Nephron (organoid): ENCODE data around the gene NBR1.
A peak's percentile ranks its signal among the peaks of the same experiment; 100 is the strongest.
"Not testable (repeated sequence)": the region's sequence is repeated elsewhere in the genome, so short reads cannot be mapped to it uniquely, and the experiment has no call there.

Experiments used
- H3K27ac Mint-ChIP-seq, 3 experiments: 2 replicates each; pipeline ENCODE4 v1.8.0; 2020; ENCODE audit warnings: mixed read lengths in 3 of 3, mild to moderate bottlenecking in 2 of 3, moderate library complexity in 1 of 3
- H3K27me3 Mint-ChIP-seq: 2 replicates; pipeline ENCODE4 v1.8.0; 2021; ENCODE audit warnings: low read depth, mild to moderate bottlenecking, moderate library complexity, mixed read lengths
- H3K36me3 Mint-ChIP-seq: 2 replicates; pipeline ENCODE4 v1.8.0; 2020; ENCODE audit warnings: low read depth, mixed read lengths
- H3K4me1 Mint-ChIP-seq: 2 replicates; pipeline ENCODE4 v1.8.0; 2020; ENCODE audit warnings: mixed read lengths
- H3K4me3 Mint-ChIP-seq, 3 experiments: 2 replicates each; pipeline ENCODE4 v1.8.0; 2020; ENCODE audit warnings: mild to moderate bottlenecking in 3 of 3, mixed read lengths in 3 of 3, moderate library complexity in 2 of 3
- H3K9me3 Mint-ChIP-seq: 2 replicates; pipeline ENCODE4 v1.8.0; 2020; ENCODE audit warnings: mixed read lengths
- CTCF ChIP-seq, 3 experiments: fragments of 200-600 bp; sonication (generic); IDR thresholded peaks; one replicate each; pipeline ENCODE4 v1.5.0; 2021; ENCODE audit warnings: antibody characterized with exemption in 3 of 3; ENCODE audit not compliant: unreplicated experiment in 3 of 3

NBR1 gene

GRCh38 chr17:43175213-43176118 lies 4.5 kb downstream of the NBR1 start:
- Mint-ChIP-seq H3K9me3 (no peaks in the 10 kb centered on the region), H3K27me3 (no peaks in the 10 kb centered on the region), H3K4me3 (peak overlapping the region in 1 of 3 experiments; percentile 50), H3K36me3 (peaks cover 38% of the 10 kb centered on the region), H3K4me1 (peaks cover 41% of the 10 kb centered on the region), H3K27ac (peak overlapping the region; percentile 70 to 95 (median 80))
- TF ChIP-seq CTCF (IDR thresholded peaks at IDR 0.05; ENCODE audit: unreplicated experiment in 3 of 3): no peak

DNA sequence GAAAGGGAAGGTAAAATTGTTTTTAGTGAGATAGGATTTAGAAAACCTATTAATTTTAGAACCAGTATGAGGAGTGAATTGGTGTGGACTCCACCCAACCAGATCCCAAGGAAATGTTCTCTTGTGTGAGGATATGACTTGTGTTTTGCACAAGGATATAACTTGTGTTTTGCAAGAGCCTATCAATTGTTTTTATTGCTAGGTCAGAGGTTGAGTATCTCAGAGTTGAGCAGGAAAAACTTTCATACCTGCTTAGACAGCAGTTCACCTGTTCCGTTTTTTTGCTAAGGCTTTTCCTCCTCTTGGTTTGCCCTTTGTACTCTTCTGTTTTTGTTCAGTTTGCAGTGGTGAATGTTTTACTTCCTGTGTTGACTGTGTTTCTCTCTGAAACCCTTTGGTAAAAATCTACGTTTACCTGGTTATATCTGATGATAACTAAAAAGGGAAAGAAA lies 5.1 kb downstream of the NBR1 start:
- Mint-ChIP-seq H3K9me3 (no peaks in the 10 kb centered on the region), H3K27ac (peak overlapping the region; percentile 70 to 95 (median 80)), H3K27me3 (no peaks in the 10 kb centered on the region), H3K4me3 (peak overlapping the region; percentile 17 to 39 (median 29)), H3K4me1 (peaks cover 41% of the 10 kb centered on the region), H3K36me3 (peaks cover 41% of the 10 kb centered on the region)
- no peak for TF ChIP-seq CTCF (IDR thresholded peaks at IDR 0.05; ENCODE audit: unreplicated experiment in 3 of 3)

GRCh38 chr17:43183921-43184320 lies 12.9 kb downstream of the NBR1 start:
- H3K27ac Mint-ChIP-seq: no peak overlapping the region
- no peaks in the 10 kb centered on the region for H3K9me3 Mint-ChIP-seq
- peaks cover 45% of the 10 kb centered on the region for H3K36me3 Mint-ChIP-seq
- H3K4me3 Mint-ChIP-seq: no peak overlapping the region
- no peaks in the 10 kb centered on the region for H3K27me3 Mint-ChIP-seq
- no peaks in the 10 kb centered on the region for H3K4me1 Mint-ChIP-seq
- TF ChIP-seq CTCF (IDR thresholded peaks at IDR 0.05; ENCODE audit: unreplicated experiment in 3 of 3): no peak

DNA sequence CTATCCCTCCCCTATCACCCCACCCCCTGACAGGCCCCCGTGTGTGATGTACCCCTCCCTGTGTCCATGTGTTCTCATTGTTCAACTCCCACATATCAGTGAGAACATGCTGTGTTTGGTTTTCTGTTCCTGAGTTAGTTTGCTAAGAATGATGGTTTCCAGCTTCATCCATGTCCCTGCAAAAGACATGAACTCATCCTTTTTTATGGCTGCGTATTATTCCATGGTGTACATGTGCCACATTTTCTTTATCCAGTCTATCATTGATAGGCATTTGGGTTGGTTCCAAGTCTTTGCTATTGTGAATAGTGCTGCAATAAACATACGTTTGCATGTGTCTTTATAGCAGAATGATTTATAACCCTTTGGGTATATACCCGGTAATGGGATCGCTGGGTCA lies 15.6 kb downstream of the NBR1 start:
- H3K36me3 Mint-ChIP-seq: peaks cover 55% of the 10 kb centered on the region
- H3K4me1 Mint-ChIP-seq, H3K27ac Mint-ChIP-seq, H3K9me3 Mint-ChIP-seq, H3K4me3 Mint-ChIP-seq, H3K27me3 Mint-ChIP-seq: not testable (repeated sequence)

GRCh38 chr17:43193251-43193650 lies 22.2 kb downstream of the NBR1 start:
- Mint-ChIP-seq H3K27ac (no peak overlapping the region), H3K4me3 (no peak overlapping the region), H3K9me3 (no peaks in the 10 kb centered on the region), H3K27me3 (no peaks in the 10 kb centered on the region), H3K36me3 (peaks cover 78% of the 10 kb centered on the region), H3K4me1 (no peaks in the 10 kb centered on the region)
- no peak for TF ChIP-seq CTCF (IDR thresholded peaks at IDR 0.05; ENCODE audit: unreplicated experiment in 3 of 3)

DNA sequence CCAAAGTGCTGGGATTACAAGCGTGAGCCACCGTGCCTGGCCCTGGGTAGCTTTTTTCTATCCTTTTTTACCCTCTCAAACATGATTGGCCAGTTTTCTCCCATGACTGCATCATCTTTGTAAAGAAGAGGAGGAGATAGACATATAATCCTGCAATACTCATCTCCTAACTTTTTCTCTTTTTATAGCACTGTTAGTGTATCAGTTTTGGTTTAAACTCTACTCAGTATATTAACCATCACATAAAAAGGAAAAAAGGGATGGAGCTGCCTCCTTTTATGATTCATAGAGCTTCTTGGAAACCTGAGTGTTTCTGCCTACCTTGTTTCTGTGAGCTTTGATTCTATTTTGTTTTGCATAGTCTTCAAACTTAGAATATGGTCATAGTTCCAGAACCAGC lies 28.6 kb downstream of the NBR1 start:
- no peak for TF ChIP-seq CTCF (IDR thresholded peaks at IDR 0.05; ENCODE audit: unreplicated experiment in 3 of 3)
- no peaks in the 10 kb centered on the region for H3K9me3 Mint-ChIP-seq
- peaks cover 70% of the 10 kb centered on the region for H3K36me3 Mint-ChIP-seq
- H3K4me1 Mint-ChIP-seq: no peaks in the 10 kb centered on the region
- H3K27ac Mint-ChIP-seq: no peak overlapping the region
- no peaks in the 10 kb centered on the region for H3K27me3 Mint-ChIP-seq
- no peak overlapping the region for H3K4me3 Mint-ChIP-seq
